H1 (cell line): ENCODE results near the gene CSHL1. TPM values are rescaled to one million over a fixed set of nuclear protein-coding genes. Genes with fewer than 3 reads are reported as not detected.
A peak's percentile ranks its signal among the peaks of the same experiment; 100 is the strongest.

Experiments
- CTCF ChIA-PET: fragments of 300-600 bp; sonication (Branson Sonifier 250); formaldehyde crosslinking; loops from one replicate; lab custom pipeline; 2021; ENCODE audit not compliant: partially characterized antibody; lab: Charles Lee
- POLR2A ChIA-PET: fragments of 300-600 bp; sonication (Branson Sonifier 250); formaldehyde crosslinking; loops from one replicate; lab custom pipeline; 2021; ENCODE audit warnings: inconsistent platforms; ENCODE audit not compliant: partially characterized antibody; lab: Charles Lee
- DNase-seq, 2 experiments: peaks; one replicate each; pipeline versions ENCODE4 v3.0.0 to v3.0.0-alpha.2; 2010 to 2022; ENCODE audit warnings: low spot score in 2 of 2, low read depth in 1 of 2, mixed read lengths in 1 of 2
- FAIRE-seq: peaks from 2 replicates; lab custom pipeline; 2011; peaks lifted over from hg19 to GRCh38; lab: Jason Lieb, UNC
- H2AFZ ChIP-seq: 2 replicates; pipeline ENCODE4 v1.8.1; 2012; ENCODE audit warnings: low read length, inconsistent platforms
- H2AK5ac ChIP-seq: 2 replicates; pipeline ENCODE4 v1.6.1; 2013; ENCODE audit warnings: low read depth, low read length
- H2BK120ac ChIP-seq: replicated peaks from 2 replicates; pipeline ENCODE3; 2013; ENCODE audit warnings: low read depth, low read length, inconsistent platforms
- H2BK12ac ChIP-seq: 2 replicates; pipeline ENCODE4 v1.6.1; 2013; ENCODE audit warnings: low read depth, low read length
- H2BK15ac ChIP-seq: 2 replicates; pipeline ENCODE4 v1.6.1; 2013; ENCODE audit warnings: low read length
- H2BK20ac ChIP-seq: 2 replicates; pipeline ENCODE4 v1.6.1; 2013; ENCODE audit warnings: low read length
- H2BK5ac ChIP-seq: 2 replicates; pipeline ENCODE4 v1.6.1; 2013; ENCODE audit warnings: low read depth, low read length
- H3K14ac ChIP-seq: 2 replicates; pipeline ENCODE4 v1.6.1; 2013; ENCODE audit warnings: inconsistent platforms; ENCODE audit not compliant: insufficient read length
- H3K18ac ChIP-seq: 2 replicates; pipeline ENCODE4 v1.6.1; 2013; ENCODE audit warnings: low read length; ENCODE audit errors: extremely low read depth
- H3K23ac ChIP-seq: 2 replicates; pipeline ENCODE4 v1.6.1; 2013; ENCODE audit warnings: inconsistent platforms; ENCODE audit not compliant: insufficient read length
- H3K23me2 ChIP-seq: 2 replicates; pipeline ENCODE4 v1.6.1; 2013; ENCODE audit warnings: low read depth, low read length
- H3K27ac ChIP-seq: 2 replicates; pipeline ENCODE4 v1.6.1; 2011; ENCODE audit warnings: low read depth, low read length, inconsistent platforms
- H3K27me3 ChIP-seq, 4 experiments: replicated peaks in 1 of 4; 1 replicate in 1 of 4; 2 replicates in 3 of 4; pipeline versions ENCODE4 v1.6.1 to v1.8.1; 2011 to 2013; ENCODE audit warnings: low read length in 3 of 4, mild to moderate bottlenecking in 3 of 4, inconsistent platforms in 2 of 4, mixed read lengths in 2 of 4, moderate library complexity in 1 of 4; ENCODE audit not compliant: control insufficient read depth in 3 of 4, insufficient read depth in 3 of 4; ENCODE audit errors: extremely low read depth in 1 of 4
- H3K36me3 ChIP-seq, 4 experiments: 2 replicates each; pipeline versions ENCODE4 v1.6.1 to v1.8.1; 2011 to 2013; ENCODE audit warnings: mild to moderate bottlenecking in 4 of 4, low read length in 3 of 4, moderate library complexity in 2 of 4, control low read depth in 1 of 4, inconsistent platforms in 1 of 4; ENCODE audit not compliant: insufficient read depth in 4 of 4, control insufficient read depth in 2 of 4
- H3K4ac ChIP-seq: replicated peaks from 2 replicates; pipeline ENCODE3; 2013; ENCODE audit warnings: low read length, low read depth, mixed read lengths, inconsistent platforms; ENCODE audit not compliant: insufficient read length
- H3K4me1 ChIP-seq, 4 experiments: replicated peaks in 1 of 4; 1 replicate in 1 of 4; 2 replicates in 3 of 4; pipeline versions ENCODE4 v1.6.1 to v1.8.1; 2011 to 2013; ENCODE audit warnings: low read length in 3 of 4, inconsistent platforms in 2 of 4, mixed read lengths in 1 of 4; ENCODE audit not compliant: insufficient read depth in 4 of 4, control insufficient read depth in 3 of 4
- H3K4me2 ChIP-seq, 2 experiments: 2 replicates each; pipeline versions ENCODE4 v1.6.1 to v1.8.1; 2011 to 2013; ENCODE audit warnings: low read depth in 2 of 2, low read length in 2 of 2, control low read depth in 1 of 2, inconsistent platforms in 1 of 2, mild to moderate bottlenecking in 1 of 2; ENCODE audit not compliant: insufficient read depth in 1 of 2
- H3K4me3 ChIP-seq, 4 experiments: fragments of 200-600, 300-600 bp in 1 of 4; sonication (generic), shearing (Covaris generic), sonication (Bioruptor Twin) in 1 of 4; 2 replicates each; pipeline versions ENCODE4 v1.5.1 to v1.8.1; 2011 to 2016; ENCODE audit warnings: low read length in 4 of 4, low read depth in 3 of 4, control low read depth in 2 of 4, inconsistent platforms in 2 of 4, mild to moderate bottlenecking in 2 of 4, mixed read lengths in 1 of 4, moderate library complexity in 1 of 4; ENCODE audit not compliant: insufficient read depth in 2 of 4; ENCODE audit errors: extremely low read depth in 1 of 4
- H3K56ac ChIP-seq: replicated peaks from 2 replicates; pipeline ENCODE3; 2013; ENCODE audit warnings: low read depth, mild to moderate bottlenecking, mixed read lengths, low read length, inconsistent platforms; ENCODE audit not compliant: insufficient read length
- H3K79me1 ChIP-seq: 2 replicates; pipeline ENCODE4 v1.6.1; 2013; ENCODE audit warnings: low read depth, low read length, control low read depth
- H3K79me2 ChIP-seq, 2 experiments: 2 replicates each; pipeline versions ENCODE4 v1.6.1 to v1.8.1; 2012 to 2013; ENCODE audit warnings: low read length in 2 of 2, mild to moderate bottlenecking in 2 of 2, inconsistent platforms in 1 of 2; ENCODE audit not compliant: insufficient read depth in 2 of 2, control insufficient read depth in 1 of 2
- H3K9ac ChIP-seq, 4 experiments: replicated peaks in 1 of 4; 1 replicate in 1 of 4; 2 replicates in 3 of 4; pipeline versions ENCODE4 v1.6.1 to v1.8.1; 2011 to 2013; ENCODE audit warnings: low read depth in 3 of 4, low read length in 3 of 4, control low read depth in 2 of 4, mild to moderate bottlenecking in 2 of 4, moderate library complexity in 2 of 4, inconsistent platforms in 1 of 4; ENCODE audit errors: extremely low read depth in 1 of 4
- H3K9me3 ChIP-seq, 2 experiments: 2 replicates each; pipeline versions ENCODE4 v1.6.1 to v1.8.1; 2012 to 2013; ENCODE audit warnings: mild to moderate bottlenecking in 2 of 2, moderate library complexity in 2 of 2, control low read depth in 1 of 2, inconsistent platforms in 1 of 2, low read depth in 1 of 2, low read length in 1 of 2, mixed read lengths in 1 of 2; ENCODE audit not compliant: insufficient read depth in 2 of 2
- H4K20me1 ChIP-seq, 2 experiments: replicated peaks in 1 of 2; 2 replicates each; pipeline versions ENCODE3 to v1.8.1; 2011 to 2013; ENCODE audit warnings: inconsistent platforms in 2 of 2, low read length in 2 of 2, mild to moderate bottlenecking in 1 of 2; ENCODE audit not compliant: insufficient read depth in 2 of 2, control insufficient read depth in 1 of 2
- H4K5ac ChIP-seq: 2 replicates; pipeline ENCODE4 v1.6.1; 2013; ENCODE audit warnings: low read length, low read depth, mixed read lengths, inconsistent platforms; ENCODE audit not compliant: insufficient read length
- H4K8ac ChIP-seq: 2 replicates; pipeline ENCODE4 v1.8.0; 2013; ENCODE audit warnings: mild to moderate bottlenecking, moderate library complexity, low read length, inconsistent platforms; ENCODE audit not compliant: insufficient read depth; ENCODE audit errors: extremely low read depth
- H4K91ac ChIP-seq: replicated peaks from 2 replicates; pipeline ENCODE3; 2013; ENCODE audit warnings: low read length, mixed read lengths, inconsistent platforms; ENCODE audit not compliant: insufficient read length
- BACH1 ChIP-seq: IDR thresholded peaks from 2 replicates; pipeline ENCODE4 v1.6.1; 2012; ENCODE audit warnings: low read length, improper control_type of control experiment
- CBX8 ChIP-seq: fragments of 300-800, 300-1000 bp; sonication (generic); IDR thresholded peaks from 2 replicates; pipeline ENCODE4 v1.7.1; 2016; ENCODE audit warnings: low read depth, low read length, borderline replicate concordance
- E2F6 ChIP-seq: IDR thresholded peaks from 2 replicates; pipeline ENCODE4 v1.6.1; 2012; ENCODE audit warnings: inconsistent platforms
- KDM1A ChIP-seq: fragments of 200-600, 300-600 bp; sonication (generic); IDR thresholded peaks from 2 replicates; pipeline ENCODE4 v1.7.1; 2016; ENCODE audit warnings: mild to moderate bottlenecking, low read length, borderline replicate concordance
- RAD21 ChIP-seq, 2 experiments: IDR thresholded peaks in 1 of 2; conservative IDR thresholded peaks in 1 of 2; 2 replicates each; pipeline ENCODE4 v1.6.1; 2011; ENCODE audit warnings: low read depth in 2 of 2, low read length in 2 of 2, improper control_type of control experiment in 1 of 2, inconsistent platforms in 1 of 2, mild to moderate bottlenecking in 1 of 2, moderate library complexity in 1 of 2
- SP4 ChIP-seq: IDR thresholded peaks from 2 replicates; pipeline ENCODE4 v1.6.1; 2012; ENCODE audit warnings: low read length, inconsistent platforms
- TCF12 ChIP-seq: IDR thresholded peaks from 2 replicates; pipeline ENCODE4 v1.6.1; 2011; ENCODE audit warnings: low read depth, mild to moderate bottlenecking, low read length
- TEAD4 ChIP-seq: IDR thresholded peaks from 2 replicates; pipeline ENCODE4 v1.6.1; 2012; ENCODE audit warnings: low read depth, low read length, inconsistent platforms, mixed read lengths
- WGBS, 2 experiments: shearing (Covaris generic) in 1 of 2; methylation state at CpG; one replicate each; pipeline versions ENCODE4 v1.1.6 to v1.1.7; 2013 to 2015; ENCODE audit warnings: low lambda C conversion rate in 2 of 2, mixed read lengths in 2 of 2, inconsistent platforms in 1 of 2, low coverage in 1 of 2, missing lambda C conversion rate in 1 of 2; ENCODE audit not compliant: insufficient replicate concordance in 2 of 2, insufficient coverage in 1 of 2, insufficient read length in 1 of 2; ENCODE audit errors: extremely low coverage in 1 of 2, missing lambda C conversion rate in 1 of 2; 5-methylcytosine and 5-hydroxymethylcytosine counted together
- polyA plus RNA-seq, 7 experiments: library from polyadenylated mRNA; depleted of rRNA in 3 of 7; stranded (reverse) in 5 of 7; unstranded in 2 of 7; fragments of >200 nt in 5 of 7; fragments of 200-250 nt in 2 of 7; gene quantifications; 1 replicate in 5 of 7; 2 replicates in 1 of 7; 4 replicates in 1 of 7; pipeline versions ENCODE4 v1.2.1 to v1.2.3, GENCODE V29; 2011 to 2013; ENCODE audit warnings: missing spikeins in 2 of 7, mixed read lengths in 2 of 7
- total RNA-seq: library from RNA; stranded (reverse); fragmentation: NEBNext Ultra II Directional; extraction: Animal tissue kit (Norgen Biotek cat#: 25700); gene quantifications from 2 replicates; pipeline ENCODE4 v1.2.1, GENCODE V29; 2021

The CSHL1 gene
- total and polyA plus RNA-seq, 2 of the 8 experiments (the other 6 are each of a cell fraction or from before 2014, with no cell fraction given): not detected

- Histone ChIP-seq H2BK15ac (no peak overlapping the region), H2AK5ac (no peak overlapping the region), H3K56ac (no peak overlapping the region), H3K4ac (peak overlapping the region; percentile 38), H3K79me2 (no peaks in the 10 kb centered on the region), H3K79me1 (no peaks in the 10 kb centered on the region), H2BK20ac (no peak overlapping the region), H3K4me2 (no peak overlapping the region), H3K4me1 (peaks cover 0 to 8% (median 1%) of the 10 kb centered on the region in 4 experiments; a peak in 3 of 7 replicates), H3K23ac (no peak overlapping the region), H4K8ac (no peak overlapping the region; the same call in 1 of the 2 replicates), H3K14ac (no peak overlapping the region), H3K18ac (no peak overlapping the region), H2BK120ac (no peak overlapping the region), H3K23me2 (no peaks in the 10 kb centered on the region), H3K36me3 (no peaks in the 10 kb centered on the region), H3K9me3 (no peaks in the 10 kb centered on the region), H3K27ac (no peak overlapping the region), H2BK5ac (no peak overlapping the region), H2AFZ (no peak overlapping the region), H4K20me1 (peaks cover 0 to 2% of the 10 kb centered on the region in 2 experiments), H3K4me3 (no peak overlapping the region), H4K91ac (no peak overlapping the region), H2BK12ac (no peak overlapping the region), H3K27me3 (no peaks in the 10 kb centered on the region), H3K9ac (no peak overlapping the region), H4K5ac (no peak overlapping the region)
- POLR2A ChIA-PET: interaction anchor here (0.6 to 3.0 kb wide), 9 partner anchors 11 to 197 kb away, joined by 3 to 19 read pairs (median 4); no protein-coding TSS in a partner anchor
- 91% methylated on average over 18 of the region's 18 CpGs; no CpG with 5 or more reads in 1 of the 2 experiments for WGBS, 2 experiments
- DNase-seq (no peak), FAIRE-seq (no peak)
- TF ChIP-seq KDM1A: no peak
- no peak for TF ChIP-seq CBX8
- TF ChIP-seq RAD21 (IDR thresholded peaks at IDR 0.05 in 1 of 2, conservative IDR thresholded peaks at IDR 0.05 in 1 of 2; ENCODE audit: low read depth in 2 of 2, low read length in 2 of 2): no peak
- TF ChIP-seq TCF12: no peak
- TF ChIP-seq BACH1: no peak
- TF ChIP-seq SP4: no peak
- no peak for TF ChIP-seq TEAD4
- no peak for TF ChIP-seq E2F6
- CTCF ChIA-PET: interaction anchor here (0.8 to 14.4 kb wide), 18 partner anchors 8 to 184 kb away, joined by 3 to 270 read pairs (median 12); partner anchors contain the start of genes CD79B, CSHL1, GH1 and GH2
Observed at GRCh38 chr17:63949576-63950250, 38.7 kb upstream of the CSHL1 start.
